Tibial nerve (tissue), 4 donors: ENCODE data around the gene TCF7.

Experiments used
- CTCF ChIP-seq, 5 experiments: fragments of 200-600 bp in 3 of 5; fragments of 450-650 bp in 2 of 5; sonication (generic) in 3 of 5; IDR thresholded peaks; one replicate each; pipeline ENCODE4 v1.5.1; 2016 to 2019; ENCODE audit warnings: antibody characterized with exemption in 5 of 5, mild to moderate bottlenecking in 3 of 5, moderate library complexity in 2 of 5
- EP300 ChIP-seq, 2 donors: sonication (generic); formaldehyde crosslinking; IDR thresholded peaks; one replicate each; pipeline ENCODE4 v1.6.1; 2017; ENCODE audit warnings: antibody characterized with exemption in 2 of 2, mild to moderate bottlenecking in 1 of 2
- POLR2A ChIP-seq, 2 donors: fragments of 450-650 bp; IDR thresholded peaks; one replicate each; pipeline ENCODE4 v1.6.1; 2017; ENCODE audit warnings: antibody characterized with exemption in 2 of 2, mild to moderate bottlenecking in 2 of 2, moderate library complexity in 2 of 2

DNA sequence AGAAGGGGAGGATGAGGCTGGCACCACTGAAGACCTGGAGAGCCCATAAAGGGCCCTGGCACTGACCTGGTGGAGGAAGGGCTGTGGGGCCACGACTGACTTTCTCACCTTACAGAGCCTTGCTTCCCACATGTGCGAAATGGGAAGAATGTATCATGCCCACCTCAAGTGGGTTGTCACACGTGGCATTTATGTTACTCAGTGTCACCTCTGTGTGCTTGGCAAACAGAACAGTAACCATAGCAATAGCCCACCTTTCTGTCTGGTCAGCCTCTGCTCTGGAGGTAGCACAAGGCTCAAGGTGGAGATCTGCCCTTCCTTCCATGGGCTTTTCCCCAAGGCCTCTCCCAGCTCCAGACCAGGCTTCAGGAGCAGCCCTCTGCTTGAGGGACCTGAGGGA, 16.7 kb downstream of the TCF7 start:
- TF ChIP-seq CTCF (IDR thresholded peaks at IDR 0.05) (no peak), POLR2A (IDR thresholded peaks at IDR 0.05) (no peak), EP300 (IDR thresholded peaks at IDR 0.05) (no peak)
